ENCODE results near the gene SNRNP35.
"Not testable (repeated sequence)": the region's sequence is repeated elsewhere in the genome, so short reads cannot be mapped to it uniquely, and the experiment has no call there.

The SNRNP35 gene

DNA sequence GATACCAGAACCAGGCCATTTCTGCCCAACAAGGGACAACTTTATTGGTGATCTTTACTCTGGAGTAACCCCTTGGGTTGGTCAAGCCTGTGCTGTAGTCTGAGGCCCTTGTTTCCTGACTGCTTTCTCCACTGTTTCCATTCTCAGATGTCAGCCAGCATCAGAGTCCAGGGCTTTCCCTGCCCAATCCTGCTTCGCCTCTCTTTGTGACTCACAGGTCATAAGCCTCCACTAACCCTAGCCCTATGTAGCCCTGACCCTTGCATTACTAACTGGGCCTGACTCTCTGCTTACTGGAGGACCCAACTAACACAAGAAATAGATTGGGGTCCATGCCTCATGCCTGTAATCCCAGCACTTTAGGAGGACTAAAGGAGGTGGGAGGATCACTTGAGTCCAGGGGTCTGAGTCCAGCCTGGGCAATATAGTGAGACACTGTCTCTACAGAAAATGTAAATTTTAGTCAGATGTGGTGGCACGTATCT is 8.6 kb upstream of the SNRNP35 start:
- DNase-seq, result no peak
- in situ Hi-C loops (cut with HindIII; ENCODE audit: low pct_ligation_motif_present, low sequenced_read_pairs), result no loop called here
- H3K36me3 ChIP-seq (replicated peaks), result no peaks in the 10 kb centered on the region
- no peak overlapping the region for H3K4me3 ChIP-seq (ENCODE audit: low read depth, low read length)
- TF ChIP-seq, protein P1, sequence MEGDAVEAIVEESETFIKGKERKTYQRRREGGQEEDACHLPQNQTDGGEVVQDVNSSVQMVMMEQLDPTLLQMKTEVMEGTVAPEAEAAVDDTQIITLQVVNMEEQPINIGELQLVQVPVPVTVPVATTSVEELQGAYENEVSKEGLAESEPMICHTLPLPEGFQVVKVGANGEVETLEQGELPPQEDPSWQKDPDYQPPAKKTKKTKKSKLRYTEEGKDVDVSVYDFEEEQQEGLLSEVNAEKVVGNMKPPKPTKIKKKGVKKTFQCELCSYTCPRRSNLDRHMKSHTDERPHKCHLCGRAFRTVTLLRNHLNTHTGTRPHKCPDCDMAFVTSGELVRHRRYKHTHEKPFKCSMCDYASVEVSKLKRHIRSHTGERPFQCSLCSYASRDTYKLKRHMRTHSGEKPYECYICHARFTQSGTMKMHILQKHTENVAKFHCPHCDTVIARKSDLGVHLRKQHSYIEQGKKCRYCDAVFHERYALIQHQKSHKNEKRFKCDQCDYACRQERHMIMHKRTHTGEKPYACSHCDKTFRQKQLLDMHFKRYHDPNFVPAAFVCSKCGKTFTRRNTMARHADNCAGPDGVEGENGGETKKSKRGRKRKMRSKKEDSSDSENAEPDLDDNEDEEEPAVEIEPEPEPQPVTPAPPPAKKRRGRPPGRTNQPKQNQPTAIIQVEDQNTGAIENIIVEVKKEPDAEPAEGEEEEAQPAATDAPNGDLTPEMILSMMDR (IDR thresholded peaks at IDR 0.05; ENCODE audit: low read depth, low read length, missing control alignments), result no peak
- H3K27me3 ChIP-seq (replicated peaks), result no peaks in the 10 kb centered on the region
- no peak overlapping the region for H3K27ac ChIP-seq

DNA sequence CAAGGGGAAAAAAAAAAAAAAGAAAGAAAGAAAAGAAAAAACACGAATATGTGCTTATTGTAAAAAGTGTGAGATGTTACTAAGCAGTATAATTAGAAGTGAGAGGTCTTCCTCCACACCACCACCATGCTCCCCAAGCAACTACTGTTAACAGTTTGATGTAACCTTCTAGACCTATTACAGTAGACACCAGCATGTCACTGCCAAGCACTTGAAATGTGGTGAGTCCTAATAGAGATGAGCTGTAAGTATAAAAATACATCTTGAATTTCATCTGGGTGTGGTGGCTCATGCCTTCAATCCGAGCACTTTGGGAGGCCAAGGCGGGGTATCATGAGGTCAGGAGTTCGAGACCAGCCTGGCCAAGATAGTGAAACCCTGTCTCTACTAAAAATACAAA is 8.1 kb upstream of the SNRNP35 start:
- no peak overlapping the region for H3K4me3 ChIP-seq (ENCODE audit: low read depth, low read length)
- H3K36me3 ChIP-seq (replicated peaks), result no peaks in the 10 kb centered on the region
- TF ChIP-seq, protein P1 (IDR thresholded peaks at IDR 0.05; ENCODE audit: low read depth, low read length, missing control alignments), result no peak
- in situ Hi-C loops (cut with HindIII; ENCODE audit: low pct_ligation_motif_present, low sequenced_read_pairs), result no loop called here
- H3K27me3 ChIP-seq (replicated peaks), result no peaks in the 10 kb centered on the region
- no peak overlapping the region for H3K27ac ChIP-seq
- DNase-seq, result no peak

DNA sequence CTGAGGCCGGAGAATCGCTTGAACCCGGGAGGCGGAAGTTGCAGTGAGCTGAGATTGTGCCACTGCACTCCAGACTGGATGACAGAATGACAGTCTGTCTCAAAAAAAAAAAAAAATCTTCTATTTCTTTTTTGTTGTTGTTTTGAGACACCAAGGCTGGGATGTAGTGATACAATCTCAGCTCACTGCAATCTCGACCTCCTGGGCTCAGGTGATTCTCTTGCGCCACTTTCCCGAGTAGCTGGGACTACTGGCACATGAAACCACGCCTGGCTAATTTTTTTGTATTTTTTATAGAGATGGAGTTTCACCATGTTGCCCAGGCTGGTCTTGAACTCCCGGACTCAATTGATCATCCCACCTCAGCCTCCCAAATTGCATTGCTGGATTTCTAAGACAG is 7.3 kb upstream of the SNRNP35 start:
- Histone ChIP-seq H3K36me3 (replicated peaks) (no peaks in the 10 kb centered on the region), H3K27ac (no peak overlapping the region), H3K27me3 (replicated peaks) (no peaks in the 10 kb centered on the region), H3K4me3 (ENCODE audit: low read depth, low read length) (no peak overlapping the region)
- in situ Hi-C loops (cut with HindIII; ENCODE audit: low pct_ligation_motif_present, low sequenced_read_pairs), result no loop called here
- DNase-seq, result no peak
- TF ChIP-seq, protein P1 (IDR thresholded peaks at IDR 0.05; ENCODE audit: low read depth, low read length, missing control alignments), result no peak

DNA sequence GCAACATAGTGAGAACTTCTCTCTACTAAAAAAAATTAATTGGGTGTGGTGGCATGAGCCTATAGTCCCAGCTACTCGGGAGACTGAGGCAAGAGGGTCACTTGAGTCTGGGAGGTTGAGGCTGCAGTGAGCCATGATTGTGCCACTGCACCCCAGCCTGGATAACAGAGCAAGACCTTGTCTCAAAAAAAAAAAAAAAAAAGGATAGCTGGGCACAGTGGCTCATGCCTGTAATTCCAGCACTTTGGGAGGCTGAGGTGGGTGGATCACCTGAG is 5.7 kb upstream of the SNRNP35 start:
- H3K4me3 ChIP-seq (ENCODE audit: low read depth, low read length); H3K27ac ChIP-seq; H3K36me3 ChIP-seq (replicated peaks); DNase-seq; in situ Hi-C loops (cut with HindIII; ENCODE audit: low pct_ligation_motif_present, low sequenced_read_pairs); H3K27me3 ChIP-seq (replicated peaks): not testable (repeated sequence)

DNA sequence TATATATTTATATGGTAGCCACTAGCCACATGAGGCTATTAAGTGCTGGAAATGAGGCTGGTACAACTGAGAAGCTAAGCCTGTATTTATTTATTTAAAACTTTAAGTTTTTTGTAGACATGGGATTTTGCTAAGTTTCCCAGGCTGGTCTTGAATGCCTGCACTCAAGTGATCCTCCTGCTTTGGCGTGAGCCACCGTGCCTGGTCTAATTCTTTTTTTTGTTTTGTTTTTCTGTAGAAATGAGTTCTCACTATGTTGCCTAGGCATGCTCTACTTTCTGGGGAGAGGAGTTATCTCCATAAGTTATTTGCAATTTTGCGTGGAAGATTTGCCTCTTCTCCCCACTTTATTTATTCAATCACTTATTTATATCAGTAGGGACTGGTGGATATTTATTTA is 4.8 kb upstream of the SNRNP35 start:
- Histone ChIP-seq H3K27me3 (replicated peaks) (no peaks in the 10 kb centered on the region), H3K27ac (no peak overlapping the region), H3K4me3 (ENCODE audit: low read depth, low read length) (no peak overlapping the region), H3K36me3 (replicated peaks) (no peaks in the 10 kb centered on the region)
- in situ Hi-C loops (cut with HindIII; ENCODE audit: low pct_ligation_motif_present, low sequenced_read_pairs), result no loop called here
- TF ChIP-seq, protein P1 (IDR thresholded peaks at IDR 0.05; ENCODE audit: low read depth, low read length, missing control alignments), result no peak
- DNase-seq, result no peak

DNA sequence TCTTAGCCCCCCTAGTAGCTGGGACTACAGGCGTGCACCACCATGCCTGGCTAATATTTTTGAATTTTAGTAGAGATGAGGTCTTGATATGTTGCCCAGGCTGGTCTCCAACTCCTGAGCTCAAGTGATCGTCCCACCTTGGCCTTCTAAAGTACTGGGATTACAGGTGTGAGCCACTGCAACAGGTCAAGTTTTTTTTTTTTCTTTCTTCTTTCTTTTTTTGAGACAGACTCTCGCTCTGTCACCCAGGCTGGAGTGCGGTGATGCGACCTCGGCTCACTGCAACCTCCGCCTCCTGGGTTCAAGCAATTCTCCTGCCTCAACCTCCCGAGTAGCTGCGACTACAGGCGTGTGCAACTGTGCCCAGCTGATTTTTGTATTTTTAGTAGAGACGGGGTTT is 5.2 kb downstream of the SNRNP35 start:
- in situ Hi-C loops (cut with HindIII; ENCODE audit: low pct_ligation_motif_present, low sequenced_read_pairs); H3K4me3 ChIP-seq (ENCODE audit: low read depth, low read length); H3K36me3 ChIP-seq (replicated peaks); H3K27ac ChIP-seq; DNase-seq; H3K27me3 ChIP-seq (replicated peaks): not testable (repeated sequence)

DNA sequence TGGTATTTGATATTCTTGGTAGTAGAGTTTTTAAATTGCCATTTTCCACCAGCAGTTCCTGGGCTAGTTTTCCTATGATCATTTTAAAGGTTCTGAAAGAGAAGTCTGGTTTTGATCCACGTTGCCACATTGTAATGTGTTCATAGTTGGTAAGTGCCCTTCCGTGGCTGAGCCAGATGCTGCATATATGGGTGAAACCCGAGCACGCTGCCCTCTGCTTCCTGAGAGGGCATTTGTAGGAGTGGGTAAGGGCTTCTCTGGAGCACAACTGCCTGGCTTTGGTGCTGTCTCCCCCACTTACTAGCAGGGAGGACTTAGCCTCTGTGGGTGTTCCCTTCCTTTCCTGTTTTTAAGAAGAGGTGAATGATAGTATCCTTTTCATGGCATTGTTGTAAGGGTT is 7.1 kb downstream of the SNRNP35 start:
- no peak overlapping the region for H3K27ac ChIP-seq
- no peaks in the 10 kb centered on the region for H3K27me3 ChIP-seq (replicated peaks)
- TF ChIP-seq, protein P1 (IDR thresholded peaks at IDR 0.05; ENCODE audit: low read depth, low read length, missing control alignments), result no peak
- peaks cover 7% of the 10 kb centered on the region for H3K36me3 ChIP-seq (replicated peaks)
- H3K4me3 ChIP-seq (ENCODE audit: low read depth, low read length), result no peak overlapping the region
- DNase-seq, result no peak
- in situ Hi-C loops (cut with HindIII; ENCODE audit: low pct_ligation_motif_present, low sequenced_read_pairs), result no loop called here
